Stomach (tissue), 4 donors: ENCODE results near the gene NBDY.

Source experiments
- CTCF ChIP-seq, 7 experiments: fragments of 450-650 bp in 4 of 7; fragments of 200-600 bp in 3 of 7; sonication (generic) in 3 of 7; IDR thresholded peaks; one replicate each; pipeline ENCODE4 v1.5.1; 2016 to 2019; ENCODE audit warnings: antibody characterized with exemption in 7 of 7, control low read depth in 2 of 7, mild to moderate bottlenecking in 1 of 7
- POLR2A ChIP-seq, 4 donors: fragments of 450-650 bp; IDR thresholded peaks; one replicate each; pipeline ENCODE4 v1.6.1; 2016; ENCODE audit warnings: antibody characterized with exemption in 4 of 4, control low read depth in 2 of 4, mild to moderate bottlenecking in 1 of 4, moderate library complexity in 1 of 4
- POLR2AphosphoS5 ChIP-seq, 3 donors: sonication (generic); formaldehyde crosslinking; IDR thresholded peaks; one replicate each; pipeline ENCODE4 v1.6.1; 2016; ENCODE audit warnings: antibody characterized with exemption in 3 of 3

GRCh38 chrX:56794404-56795230 lies 65.6 kb downstream of the NBDY start:
- TF ChIP-seq CTCF (IDR thresholded peaks at IDR 0.05): no peak
- TF ChIP-seq POLR2AphosphoS5 (IDR thresholded peaks at IDR 0.05): no peak
- no peak for TF ChIP-seq POLR2A (IDR thresholded peaks at IDR 0.05)
